Bronchial epithelial cell (primary cell): ENCODE measurements around the gene CHST13. TPM values are rescaled to one million over a fixed set of nuclear protein-coding genes. Genes with fewer than 3 reads are reported as not detected.

Experiments
- DNase-seq: peaks from one replicate; pipeline ENCODE4 v3.0.0-alpha.2; 2010; ENCODE audit warnings: low read depth
- FAIRE-seq: peaks from 2 replicates; lab custom pipeline; 2011; peaks lifted over from hg19 to GRCh38; lab: Jason Lieb, UNC
- H3K27me3 ChIP-seq: 2 replicates; pipeline ENCODE4 v1.5.1; 2011; ENCODE audit warnings: low read length; ENCODE audit not compliant: control insufficient read depth, insufficient read depth
- H3K36me3 ChIP-seq: 2 replicates; pipeline ENCODE4 v1.5.1; 2011; ENCODE audit warnings: low read length; ENCODE audit not compliant: control insufficient read depth, insufficient read depth
- H3K4me3 ChIP-seq: 2 replicates; pipeline ENCODE4 v1.5.1; 2011; ENCODE audit warnings: mild to moderate bottlenecking, low read depth, low read length, control low read depth
- total RNA-seq: library from RNA; depleted of rRNA; stranded (reverse); fragments of >200 nt; gene quantifications from 2 replicates; pipeline ENCODE4 v1.2.1, GENCODE V29; 2014
- TF ChIP-seq, protein P1 (sequence below): IDR thresholded peaks from 2 replicates; pipeline ENCODE4 v1.5.1; 2011; ENCODE audit warnings: mild to moderate bottlenecking, moderate library complexity, low read length, control low read depth, inconsistent platforms; ENCODE audit not compliant: insufficient read depth, severe bottlenecking

The CHST13 gene
- total RNA-seq, 1 donor from 2014 or later, result not detected

DNA sequence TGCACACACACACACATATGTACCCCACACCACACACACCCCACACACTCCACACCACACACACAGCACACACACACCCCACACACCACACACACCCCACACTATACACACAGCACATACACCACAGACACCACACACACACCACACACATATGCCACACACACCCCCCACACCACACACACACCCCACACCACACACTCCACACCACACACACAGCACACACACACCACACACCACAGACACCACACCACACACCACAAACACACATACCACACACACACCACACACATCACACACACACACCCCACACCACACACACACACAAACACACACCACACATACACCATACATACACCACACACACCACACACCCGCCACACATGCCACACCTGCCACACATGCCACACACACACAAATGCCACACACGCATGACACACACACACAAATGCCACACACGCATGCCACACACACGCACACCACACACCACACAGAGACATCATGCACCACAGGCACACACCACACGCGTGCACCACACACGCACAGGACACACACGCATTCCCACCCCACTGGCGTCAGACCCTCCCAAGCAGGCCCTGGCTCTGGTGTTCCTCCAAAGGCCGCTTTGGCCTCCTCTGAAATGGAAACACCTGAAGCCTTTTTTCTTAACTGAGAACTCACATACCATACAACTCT is 15.7 kb downstream of the CHST13 start:
- DNase-seq (no peak), FAIRE-seq (peak; percentile 99)
- Histone ChIP-seq H3K4me3 (no peak overlapping the region), H3K27me3 (peaks cover 7% of the 10 kb centered on the region), H3K36me3 (no peaks in the 10 kb centered on the region)
- TF ChIP-seq, protein P1, sequence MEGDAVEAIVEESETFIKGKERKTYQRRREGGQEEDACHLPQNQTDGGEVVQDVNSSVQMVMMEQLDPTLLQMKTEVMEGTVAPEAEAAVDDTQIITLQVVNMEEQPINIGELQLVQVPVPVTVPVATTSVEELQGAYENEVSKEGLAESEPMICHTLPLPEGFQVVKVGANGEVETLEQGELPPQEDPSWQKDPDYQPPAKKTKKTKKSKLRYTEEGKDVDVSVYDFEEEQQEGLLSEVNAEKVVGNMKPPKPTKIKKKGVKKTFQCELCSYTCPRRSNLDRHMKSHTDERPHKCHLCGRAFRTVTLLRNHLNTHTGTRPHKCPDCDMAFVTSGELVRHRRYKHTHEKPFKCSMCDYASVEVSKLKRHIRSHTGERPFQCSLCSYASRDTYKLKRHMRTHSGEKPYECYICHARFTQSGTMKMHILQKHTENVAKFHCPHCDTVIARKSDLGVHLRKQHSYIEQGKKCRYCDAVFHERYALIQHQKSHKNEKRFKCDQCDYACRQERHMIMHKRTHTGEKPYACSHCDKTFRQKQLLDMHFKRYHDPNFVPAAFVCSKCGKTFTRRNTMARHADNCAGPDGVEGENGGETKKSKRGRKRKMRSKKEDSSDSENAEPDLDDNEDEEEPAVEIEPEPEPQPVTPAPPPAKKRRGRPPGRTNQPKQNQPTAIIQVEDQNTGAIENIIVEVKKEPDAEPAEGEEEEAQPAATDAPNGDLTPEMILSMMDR, result no peak

DNA sequence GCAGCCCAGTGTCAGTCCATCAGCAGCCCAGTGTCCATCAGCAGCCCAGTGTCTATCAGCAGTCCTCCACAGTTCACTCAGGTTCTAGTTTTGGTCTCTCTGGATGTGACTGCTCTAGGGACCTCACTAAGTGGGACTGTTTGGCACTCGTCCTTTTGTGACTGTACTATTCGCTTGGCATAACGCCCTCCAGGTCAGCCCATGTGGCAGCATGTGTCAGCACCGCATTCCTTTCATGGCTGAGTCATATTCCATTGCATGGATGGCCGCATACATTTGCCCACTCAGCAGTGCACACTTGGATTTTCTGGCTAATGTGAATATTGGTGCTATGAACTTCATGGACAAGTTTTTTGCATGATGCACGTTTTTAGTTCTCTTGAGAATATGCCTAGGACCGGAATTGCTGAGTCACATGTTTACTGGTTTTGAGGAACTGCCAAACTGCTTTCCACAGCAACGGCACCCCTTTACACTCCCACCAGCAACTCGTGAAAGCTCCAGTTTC is 16.4 kb downstream of the CHST13 start:
- peak; percentile 90 for FAIRE-seq
- TF ChIP-seq, protein P1, result no peak
- Histone ChIP-seq H3K36me3 (no peaks in the 10 kb centered on the region), H3K27me3 (peaks cover 5% of the 10 kb centered on the region), H3K4me3 (no peak overlapping the region)
- DNase-seq, result peak; percentile 89

DNA sequence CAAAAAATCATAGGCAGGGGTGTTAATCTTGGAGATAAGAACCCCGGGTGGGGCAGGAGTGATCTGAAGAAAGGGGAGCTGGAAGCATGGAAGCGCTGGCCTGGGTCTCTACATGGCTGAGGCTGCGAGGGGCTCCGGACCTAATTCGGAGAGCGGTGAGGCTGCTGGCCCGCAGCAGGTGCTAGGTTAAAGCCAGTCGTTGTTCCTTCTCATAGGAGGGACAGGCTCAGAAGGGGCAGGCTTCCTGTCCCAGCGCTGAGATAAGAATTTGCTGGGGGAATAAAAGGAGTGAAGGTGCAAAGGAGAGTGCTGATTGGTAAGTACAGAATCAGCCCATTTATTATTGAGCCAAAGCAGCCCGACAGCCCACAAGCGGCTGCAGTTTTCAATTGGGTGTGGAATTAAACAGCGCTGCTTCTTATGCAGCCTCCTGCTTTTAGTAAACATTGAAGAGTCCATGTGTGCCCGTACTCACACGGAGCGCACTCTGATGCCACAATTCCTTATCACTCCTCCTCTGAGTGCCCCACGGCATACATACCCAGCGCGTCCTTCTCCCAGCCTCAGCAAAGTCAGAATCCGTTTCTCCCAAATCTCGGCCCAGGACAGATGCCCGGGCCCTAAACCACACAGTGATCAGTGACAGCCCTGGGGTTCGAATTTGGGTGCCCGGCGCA is 17.1 kb downstream of the CHST13 start:
- FAIRE-seq (no peak), DNase-seq (no peak)
- no peaks in the 10 kb centered on the region for H3K36me3 ChIP-seq
- TF ChIP-seq, protein P1, result no peak
- no peak overlapping the region for H3K4me3 ChIP-seq
- peaks cover 5% of the 10 kb centered on the region for H3K27me3 ChIP-seq

DNA sequence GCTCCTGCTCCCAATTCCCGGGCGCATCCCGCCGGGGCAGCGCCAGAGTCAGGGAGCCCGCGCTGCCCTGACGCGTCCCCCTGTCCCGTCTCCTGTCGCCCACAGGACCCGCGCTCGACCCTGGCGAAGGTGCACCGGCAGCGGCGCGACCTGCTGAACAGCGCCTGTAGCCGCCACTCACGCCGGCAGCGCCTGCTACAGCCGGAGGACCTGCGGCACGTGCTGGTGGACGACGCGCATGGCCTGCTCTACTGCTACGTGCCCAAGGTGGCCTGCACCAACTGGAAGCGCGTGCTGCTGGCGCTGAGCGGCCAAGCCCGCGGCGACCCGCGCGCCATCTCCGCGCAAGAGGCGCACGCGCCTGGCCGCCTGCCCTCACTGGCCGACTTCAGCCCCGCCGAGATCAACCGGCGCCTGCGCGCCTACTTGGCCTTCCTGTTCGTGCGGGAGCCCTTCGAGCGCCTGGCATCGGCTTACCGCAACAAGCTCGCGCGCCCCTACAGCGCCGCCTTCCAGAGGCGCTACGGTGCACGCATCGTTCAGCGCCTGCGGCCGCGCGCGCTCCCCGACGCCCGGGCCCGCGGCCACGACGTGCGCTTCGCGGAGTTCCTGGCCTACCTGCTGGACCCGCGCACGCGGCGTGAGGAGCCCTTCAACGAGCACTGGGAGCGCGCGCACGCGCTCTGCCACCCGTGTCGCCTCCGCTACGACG is 17.8 kb downstream of the CHST13 start:
- H3K36me3 ChIP-seq, result no peaks in the 10 kb centered on the region
- peaks cover 6% of the 10 kb centered on the region for H3K27me3 ChIP-seq
- TF ChIP-seq, protein P1, result no peak
- FAIRE-seq, result no peak
- no peak for DNase-seq
- H3K4me3 ChIP-seq, result no peak overlapping the region

DNA sequence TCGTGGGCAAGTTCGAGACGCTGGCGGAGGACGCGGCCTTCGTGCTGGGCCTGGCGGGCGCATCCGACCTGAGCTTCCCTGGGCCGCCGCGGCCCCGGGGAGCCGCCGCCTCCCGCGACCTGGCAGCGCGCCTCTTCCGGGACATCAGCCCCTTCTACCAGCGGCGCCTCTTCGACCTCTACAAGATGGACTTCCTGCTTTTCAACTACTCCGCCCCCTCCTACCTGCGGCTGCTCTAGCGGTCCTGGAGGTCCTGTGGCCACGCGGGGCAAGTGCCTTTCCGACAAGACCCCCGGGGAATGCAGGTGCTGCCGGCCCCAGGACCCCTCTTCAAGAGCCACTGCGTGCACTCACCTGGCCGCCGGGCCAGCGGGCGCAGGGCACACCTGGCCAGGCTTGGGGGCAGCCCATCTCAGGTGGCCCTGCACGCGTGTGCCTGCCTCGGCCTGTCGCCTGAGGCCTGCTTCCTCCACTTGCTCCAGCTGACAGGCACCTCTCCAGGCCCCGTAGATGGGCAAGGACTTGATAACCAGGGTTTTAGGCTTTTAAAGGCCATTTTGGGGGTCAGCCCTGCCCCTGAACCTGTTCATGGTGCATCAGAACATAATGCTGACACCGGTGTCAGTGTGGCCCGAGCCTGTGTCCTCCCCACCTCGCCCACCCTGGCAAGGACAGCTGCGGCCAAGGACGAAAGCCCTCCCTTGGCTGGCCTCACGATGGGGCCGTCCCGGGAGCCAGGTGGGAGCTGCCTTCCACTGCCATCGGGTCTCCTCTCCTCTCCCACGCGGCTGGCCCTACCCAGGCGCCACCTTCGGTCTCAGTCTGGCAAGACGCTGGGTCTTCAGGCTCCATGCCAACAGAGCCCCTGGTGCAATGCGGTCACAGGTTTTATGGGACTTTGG is 18.6 kb downstream of the CHST13 start:
- H3K27me3 ChIP-seq, result peaks cover 11% of the 10 kb centered on the region
- FAIRE-seq (no peak), DNase-seq (no peak)
- H3K4me3 ChIP-seq, result no peak overlapping the region
- no peaks in the 10 kb centered on the region for H3K36me3 ChIP-seq
- TF ChIP-seq, protein P1, result no peak
